Measurements from ENCODE around the gene TULP3.

DNA sequence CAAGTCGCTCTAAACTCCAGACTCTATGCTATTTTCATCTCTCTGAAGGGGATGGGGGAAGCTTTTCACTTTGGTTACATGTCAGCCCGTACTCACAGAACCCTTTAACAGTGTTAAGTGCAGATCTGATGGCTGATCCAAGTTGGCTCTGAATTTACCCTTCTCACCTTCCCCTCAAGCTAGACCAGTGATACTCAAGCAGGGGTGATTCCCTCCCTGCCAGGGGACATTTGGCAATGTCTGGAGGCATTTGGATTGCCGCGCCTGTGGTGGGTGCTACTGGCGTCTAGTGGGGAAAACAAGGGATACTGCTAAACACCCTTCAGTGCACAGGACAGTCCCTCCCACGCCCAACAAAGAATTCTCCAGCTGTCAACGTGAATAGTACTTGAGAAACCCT lies 27.8 kb upstream of the TULP3 start:
- TF ChIP-seq, protein P1, sequence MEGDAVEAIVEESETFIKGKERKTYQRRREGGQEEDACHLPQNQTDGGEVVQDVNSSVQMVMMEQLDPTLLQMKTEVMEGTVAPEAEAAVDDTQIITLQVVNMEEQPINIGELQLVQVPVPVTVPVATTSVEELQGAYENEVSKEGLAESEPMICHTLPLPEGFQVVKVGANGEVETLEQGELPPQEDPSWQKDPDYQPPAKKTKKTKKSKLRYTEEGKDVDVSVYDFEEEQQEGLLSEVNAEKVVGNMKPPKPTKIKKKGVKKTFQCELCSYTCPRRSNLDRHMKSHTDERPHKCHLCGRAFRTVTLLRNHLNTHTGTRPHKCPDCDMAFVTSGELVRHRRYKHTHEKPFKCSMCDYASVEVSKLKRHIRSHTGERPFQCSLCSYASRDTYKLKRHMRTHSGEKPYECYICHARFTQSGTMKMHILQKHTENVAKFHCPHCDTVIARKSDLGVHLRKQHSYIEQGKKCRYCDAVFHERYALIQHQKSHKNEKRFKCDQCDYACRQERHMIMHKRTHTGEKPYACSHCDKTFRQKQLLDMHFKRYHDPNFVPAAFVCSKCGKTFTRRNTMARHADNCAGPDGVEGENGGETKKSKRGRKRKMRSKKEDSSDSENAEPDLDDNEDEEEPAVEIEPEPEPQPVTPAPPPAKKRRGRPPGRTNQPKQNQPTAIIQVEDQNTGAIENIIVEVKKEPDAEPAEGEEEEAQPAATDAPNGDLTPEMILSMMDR (conservative IDR thresholded peaks at IDR 0.05 in 1 of 2, IDR thresholded peaks at IDR 0.05 in 1 of 2; ENCODE audit: low read depth in 1 of 2, low read length in 2 of 2): no peak
- no peak for TF ChIP-seq EZH2 (IDR thresholded peaks at IDR 0.05; ENCODE audit: low read length, missing control alignments)
